Brain microvascular endothelial cell (primary cell): Measurements from ENCODE around the gene TRMT2A.

ENCODE experiments used
- DNase-seq: peaks from one replicate; pipeline ENCODE4 v3.0.0-alpha.2; 2020
- H3K27ac ChIP-seq: fragments of 250-450 bp; sonication (Bioruptor Pico); 2 replicates; pipeline ENCODE4 v1.5.1; 2020; ENCODE audit warnings: mild to moderate bottlenecking, moderate library complexity
- H3K27me3 ChIP-seq: fragments of 250-450 bp; sonication (Bioruptor Pico); replicated peaks from 2 replicates; pipeline ENCODE4 v1.5.1; 2020; ENCODE audit warnings: mild to moderate bottlenecking
- H3K36me3 ChIP-seq: fragments of 250-450 bp; sonication (Bioruptor Pico); replicated peaks from 2 replicates; pipeline ENCODE4 v1.5.1; 2020; ENCODE audit warnings: mild to moderate bottlenecking
- H3K4me3 ChIP-seq: 2 replicates; pipeline ENCODE4 v1.5.1; 2011; ENCODE audit warnings: low read depth, mild to moderate bottlenecking, control low read depth, low read length, moderate library complexity
- in situ Hi-C: cut with HindIII; loops from 2 replicates; pipeline ENCODE4 v1.10.0; 2017; ENCODE audit warnings: low sequenced_read_pairs, low pct_ligation_motif_present
- TF ChIP-seq, protein P1 (sequence below): IDR thresholded peaks from 2 replicates; pipeline ENCODE4 v1.5.1; 2011; ENCODE audit warnings: low read depth, mild to moderate bottlenecking, moderate library complexity, low read length, control low read depth, inconsistent platforms; ENCODE audit errors: missing control alignments

The TRMT2A gene, protein sequence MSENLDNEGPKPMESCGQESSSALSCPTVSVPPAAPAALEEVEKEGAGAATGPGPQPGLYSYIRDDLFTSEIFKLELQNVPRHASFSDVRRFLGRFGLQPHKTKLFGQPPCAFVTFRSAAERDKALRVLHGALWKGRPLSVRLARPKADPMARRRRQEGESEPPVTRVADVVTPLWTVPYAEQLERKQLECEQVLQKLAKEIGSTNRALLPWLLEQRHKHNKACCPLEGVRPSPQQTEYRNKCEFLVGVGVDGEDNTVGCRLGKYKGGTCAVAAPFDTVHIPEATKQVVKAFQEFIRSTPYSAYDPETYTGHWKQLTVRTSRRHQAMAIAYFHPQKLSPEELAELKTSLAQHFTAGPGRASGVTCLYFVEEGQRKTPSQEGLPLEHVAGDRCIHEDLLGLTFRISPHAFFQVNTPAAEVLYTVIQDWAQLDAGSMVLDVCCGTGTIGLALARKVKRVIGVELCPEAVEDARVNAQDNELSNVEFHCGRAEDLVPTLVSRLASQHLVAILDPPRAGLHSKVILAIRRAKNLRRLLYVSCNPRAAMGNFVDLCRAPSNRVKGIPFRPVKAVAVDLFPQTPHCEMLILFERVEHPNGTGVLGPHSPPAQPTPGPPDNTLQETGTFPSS

DNA sequence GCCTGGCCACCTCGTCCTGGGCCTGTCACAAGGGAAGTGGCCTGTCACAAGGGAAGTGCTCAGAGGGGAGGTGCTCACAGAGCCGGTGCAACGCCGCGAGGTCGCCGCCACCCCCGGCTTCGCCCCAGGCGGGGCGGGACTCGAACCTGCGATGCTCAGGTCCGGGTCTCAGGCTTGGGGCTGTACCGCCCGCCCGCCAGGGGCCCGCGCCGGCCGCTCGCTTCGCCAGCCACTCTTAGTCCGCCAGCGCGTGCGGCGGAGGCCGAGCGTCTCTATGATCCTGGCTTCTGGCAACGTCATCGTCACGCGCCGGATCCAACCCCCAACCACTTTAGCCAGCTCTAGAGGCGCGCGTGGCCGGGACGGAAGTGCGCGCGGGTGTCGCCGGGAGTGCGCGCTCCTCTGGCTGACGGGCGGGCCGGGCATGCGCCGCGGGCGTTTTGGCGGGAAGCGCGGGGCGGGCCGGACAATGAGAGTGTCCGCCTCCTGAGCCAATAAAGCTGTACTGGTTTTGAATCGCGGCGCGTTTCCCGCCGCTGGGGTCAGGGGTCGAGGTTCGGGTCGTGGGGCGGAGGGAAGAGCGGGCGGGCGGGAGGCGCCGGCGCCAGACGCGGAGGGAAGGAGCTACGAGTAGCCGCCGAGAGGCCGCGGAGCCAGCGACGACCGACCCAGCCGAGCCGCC is at the start of gene TRMT2A:
TRMT2A (minus strand) TSS at position 276 of the 682 bp plus-strand sequence. CDS start 320 bp downstream, outside the sequence.
- H3K36me3 ChIP-seq = peaks cover 61% of the 10 kb centered on the region

DNA sequence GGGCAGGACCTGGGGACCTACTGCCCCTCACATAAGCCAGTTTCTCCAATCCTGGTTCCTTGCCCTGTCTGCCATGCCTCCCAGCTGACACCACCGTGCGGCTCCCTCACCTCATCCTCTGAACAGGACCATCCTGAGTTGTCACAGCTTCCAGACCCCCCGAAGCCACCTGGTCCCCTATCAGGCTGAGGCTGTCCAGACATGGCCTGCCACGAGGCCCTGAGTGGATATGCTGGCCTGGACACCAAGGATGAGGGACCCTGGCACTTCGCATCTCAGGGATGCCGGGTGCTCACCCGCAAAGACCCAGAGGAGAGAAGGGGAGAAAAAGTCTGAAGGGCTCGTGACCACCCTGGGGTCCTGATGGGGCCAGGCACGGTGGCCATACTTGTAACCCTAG is 49.7 kb upstream of the TRMT2A start:
- Histone ChIP-seq H3K27me3 (no peaks in the 10 kb centered on the region), H3K4me3 (no peak overlapping the region), H3K36me3 (no peaks in the 10 kb centered on the region), H3K27ac (no peak overlapping the region)
- TF ChIP-seq, protein P1, sequence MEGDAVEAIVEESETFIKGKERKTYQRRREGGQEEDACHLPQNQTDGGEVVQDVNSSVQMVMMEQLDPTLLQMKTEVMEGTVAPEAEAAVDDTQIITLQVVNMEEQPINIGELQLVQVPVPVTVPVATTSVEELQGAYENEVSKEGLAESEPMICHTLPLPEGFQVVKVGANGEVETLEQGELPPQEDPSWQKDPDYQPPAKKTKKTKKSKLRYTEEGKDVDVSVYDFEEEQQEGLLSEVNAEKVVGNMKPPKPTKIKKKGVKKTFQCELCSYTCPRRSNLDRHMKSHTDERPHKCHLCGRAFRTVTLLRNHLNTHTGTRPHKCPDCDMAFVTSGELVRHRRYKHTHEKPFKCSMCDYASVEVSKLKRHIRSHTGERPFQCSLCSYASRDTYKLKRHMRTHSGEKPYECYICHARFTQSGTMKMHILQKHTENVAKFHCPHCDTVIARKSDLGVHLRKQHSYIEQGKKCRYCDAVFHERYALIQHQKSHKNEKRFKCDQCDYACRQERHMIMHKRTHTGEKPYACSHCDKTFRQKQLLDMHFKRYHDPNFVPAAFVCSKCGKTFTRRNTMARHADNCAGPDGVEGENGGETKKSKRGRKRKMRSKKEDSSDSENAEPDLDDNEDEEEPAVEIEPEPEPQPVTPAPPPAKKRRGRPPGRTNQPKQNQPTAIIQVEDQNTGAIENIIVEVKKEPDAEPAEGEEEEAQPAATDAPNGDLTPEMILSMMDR = no peak
- DNase-seq = no peak
- in situ Hi-C loops = no loop called here

More for the DNA sequence above, at the start of gene TRMT2A:
- H3K27ac ChIP-seq = peak within 1 kb of the TSS; percentile 83
- H3K27me3 ChIP-seq = no peaks in the 10 kb centered on the region
- peak within 1 kb of the TSS; percentile 92 for H3K4me3 ChIP-seq
- in situ Hi-C loops = no loop called here
- DNase-seq = peak; percentile 97
- TF ChIP-seq, protein P1 = no peak

DNA sequence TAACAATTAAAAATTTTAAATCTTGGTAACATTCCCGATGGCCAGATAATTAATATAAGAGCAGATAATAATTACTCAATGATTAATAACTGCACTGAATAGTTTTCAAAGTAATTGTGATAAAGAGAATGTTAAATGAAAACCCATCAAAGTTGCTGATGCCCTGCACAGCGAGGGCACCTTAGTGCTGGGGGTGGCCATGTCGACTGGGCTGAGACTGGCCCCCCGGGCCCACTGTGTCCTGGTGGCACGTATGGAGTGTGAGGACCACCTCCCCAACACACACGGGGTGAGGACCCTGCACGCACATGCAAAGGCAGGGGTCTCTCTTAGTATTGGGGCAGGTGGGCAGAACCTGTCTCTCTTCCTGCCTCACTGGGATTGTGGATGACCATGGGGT is 48.9 kb upstream of the TRMT2A start:
- in situ Hi-C loops = no loop called here
- Histone ChIP-seq H3K27ac (no peak overlapping the region), H3K27me3 (no peaks in the 10 kb centered on the region), H3K36me3 (no peaks in the 10 kb centered on the region), H3K4me3 (no peak overlapping the region)
- TF ChIP-seq, protein P1 = no peak
- DNase-seq = no peak

DNA sequence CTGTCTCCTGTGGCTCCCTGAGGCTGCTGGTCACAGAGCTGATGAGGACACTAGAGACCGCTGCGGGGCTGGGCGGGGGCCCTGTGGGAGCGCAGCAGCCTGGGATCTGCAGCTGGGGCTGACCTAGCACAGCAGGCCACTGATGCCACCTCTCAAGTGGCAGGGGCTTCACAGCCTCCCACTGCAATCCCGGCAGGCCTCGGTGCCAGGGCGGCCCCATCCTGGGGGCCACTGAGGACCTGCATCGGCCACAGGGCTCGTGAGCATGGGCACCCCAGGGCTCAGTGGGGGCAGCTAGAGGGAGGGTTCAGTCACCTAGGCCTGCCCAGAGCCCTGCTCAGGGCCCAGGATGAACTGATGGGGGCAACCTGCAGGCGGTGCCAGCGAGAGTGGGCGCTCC is 48.4 kb upstream of the TRMT2A start:
- in situ Hi-C loops = no loop called here
- TF ChIP-seq, protein P1 = no peak
- Histone ChIP-seq H3K27ac (no peak overlapping the region), H3K4me3 (no peak overlapping the region), H3K27me3 (no peaks in the 10 kb centered on the region), H3K36me3 (no peaks in the 10 kb centered on the region)
- no peak for DNase-seq

DNA sequence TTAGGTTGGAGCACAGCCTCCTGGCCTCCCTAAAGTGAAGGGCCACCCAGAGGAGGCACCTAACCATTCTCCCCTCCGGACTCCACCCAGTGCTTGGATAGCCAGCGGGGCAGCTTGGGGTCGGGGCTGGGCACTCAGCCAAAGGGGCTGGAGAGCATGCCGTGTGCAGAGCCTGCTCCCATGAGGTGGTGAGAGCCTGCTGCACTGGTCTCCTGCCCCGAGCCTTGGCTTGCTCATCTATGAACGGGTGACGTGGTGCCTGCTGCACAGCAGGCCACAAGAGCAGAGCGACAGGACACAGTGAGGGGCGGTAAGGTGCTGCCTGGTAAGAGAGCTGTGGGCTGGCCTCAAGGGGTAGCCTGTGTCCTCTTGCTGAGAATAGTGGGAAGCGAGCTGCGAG is 47.8 kb upstream of the TRMT2A start:
- DNase-seq = no peak
- Histone ChIP-seq H3K4me3 (no peak overlapping the region), H3K27ac (no peak overlapping the region), H3K27me3 (no peaks in the 10 kb centered on the region), H3K36me3 (no peaks in the 10 kb centered on the region)
- TF ChIP-seq, protein P1 = no peak
- in situ Hi-C loops = no loop called here
